ENCODE measurements around the gene CAMTA1.

Gene CAMTA1

GRCh38 chr1:7013833-7014639 lies 228.8 kb downstream of the CAMTA1 start:
- DNase-seq = no peak

DNA sequence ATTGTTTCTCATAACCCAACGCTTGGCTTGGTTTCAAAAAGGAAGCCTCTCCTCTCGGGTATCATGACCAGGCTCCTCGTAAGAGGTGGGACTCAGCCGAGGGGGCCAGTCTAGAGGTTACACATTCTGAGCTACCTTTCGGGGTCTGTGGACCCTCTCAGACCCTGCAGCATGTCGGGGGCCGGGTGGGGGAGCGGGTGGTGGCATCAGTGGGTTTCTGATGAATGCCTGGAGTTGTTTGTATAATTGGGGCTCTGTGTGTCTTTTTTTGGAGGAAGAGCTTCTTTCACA lies 229.3 kb downstream of the CAMTA1 start:
- DNase-seq = no peak

DNA sequence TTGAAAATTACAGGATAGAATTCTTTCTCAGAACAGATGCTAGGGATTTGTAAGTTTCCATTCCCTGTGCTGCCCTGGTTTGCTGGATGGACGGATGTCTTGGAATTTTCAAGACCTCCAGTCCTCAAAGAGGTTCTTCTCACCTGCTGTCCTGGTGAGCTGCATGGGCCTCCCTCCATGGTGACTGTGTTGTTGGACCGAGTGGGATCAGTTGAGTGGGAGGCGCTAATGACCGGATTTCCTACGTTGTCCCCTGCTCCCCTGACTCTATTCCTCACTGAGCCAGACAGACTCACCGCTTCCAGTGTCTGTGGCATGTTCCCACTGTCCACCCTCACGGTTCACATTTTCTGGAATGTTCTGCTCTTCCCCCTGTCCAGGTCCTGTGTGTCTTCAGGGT lies 229.8 kb downstream of the CAMTA1 start:
- DNase-seq = no peak

- no peak for DNase-seq
These were observed 233.1 kb downstream of the CAMTA1 start for GRCh38 chr1:7018351-7018750.

DNA sequence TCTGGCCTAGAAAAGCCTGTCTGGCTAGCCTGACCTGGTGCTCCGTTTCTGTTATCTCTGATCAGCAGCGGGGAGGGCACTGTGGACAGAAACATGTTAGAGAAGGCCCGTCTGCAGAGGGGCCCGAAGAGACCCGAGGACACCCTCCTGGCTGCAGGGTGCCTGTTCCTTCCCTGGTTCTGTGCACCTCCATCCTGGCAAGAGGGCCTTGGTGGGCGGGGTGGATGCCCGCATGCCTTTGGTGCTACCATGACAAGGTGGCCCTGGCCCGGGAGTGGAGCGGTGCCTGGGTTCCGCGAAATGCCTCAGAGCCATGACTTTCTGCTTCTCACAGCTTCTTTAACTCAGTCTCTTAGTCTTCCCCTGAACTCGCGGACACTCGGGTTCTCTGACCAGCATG lies 233.6 kb downstream of the CAMTA1 start:
- no peak for DNase-seq

GRCh38 chr1:7019510-7019909 lies 234.3 kb downstream of the CAMTA1 start:
- no peak for DNase-seq

- no peak for DNase-seq
These were observed 236.8 kb downstream of the CAMTA1 start for GRCh38 chr1:7022058-7022457.

GRCh38 chr1:7025013-7025412 lies 239.8 kb downstream of the CAMTA1 start:
- no peak for DNase-seq

DNA sequence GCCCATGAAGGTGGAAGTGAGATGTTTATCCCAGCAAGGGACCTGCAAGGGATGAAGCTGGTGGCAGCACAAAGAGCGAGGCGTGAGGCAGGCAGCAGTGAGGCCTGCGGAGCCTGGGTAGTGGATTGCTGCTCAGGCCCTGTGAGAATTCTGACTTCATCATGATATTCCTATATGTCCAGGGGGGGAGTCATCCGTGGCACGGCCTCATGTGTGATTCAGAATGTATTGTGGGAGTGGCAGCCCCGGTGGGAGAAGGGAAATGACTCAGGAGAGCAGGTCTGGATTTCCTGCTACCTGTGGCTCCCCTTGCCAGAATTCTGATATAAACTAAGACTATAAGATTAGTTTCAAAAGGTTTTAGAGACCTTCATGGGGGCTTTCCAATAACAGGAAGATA lies 240.9 kb downstream of the CAMTA1 start:
- no peak for DNase-seq

DNA sequence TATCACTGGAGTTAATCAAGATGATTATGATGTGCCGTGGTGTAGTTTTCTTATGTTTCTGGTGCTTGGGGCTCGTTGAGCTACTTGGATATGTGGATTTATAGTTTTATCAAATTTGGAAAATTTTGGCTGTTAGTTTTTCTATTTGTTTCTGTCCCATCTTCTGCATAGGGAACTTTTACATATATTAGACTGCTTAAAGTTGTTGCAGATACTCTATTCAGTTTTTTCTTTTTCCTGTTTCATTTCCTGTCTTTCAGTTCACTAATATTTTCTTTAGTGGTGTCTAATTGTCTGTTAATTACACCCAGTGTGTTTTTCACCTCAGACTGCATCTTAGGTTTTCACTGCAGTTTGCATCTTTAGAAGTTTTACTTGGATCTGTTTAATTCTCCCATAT lies 247.7 kb downstream of the CAMTA1 start:
- no peak for DNase-seq

DNA sequence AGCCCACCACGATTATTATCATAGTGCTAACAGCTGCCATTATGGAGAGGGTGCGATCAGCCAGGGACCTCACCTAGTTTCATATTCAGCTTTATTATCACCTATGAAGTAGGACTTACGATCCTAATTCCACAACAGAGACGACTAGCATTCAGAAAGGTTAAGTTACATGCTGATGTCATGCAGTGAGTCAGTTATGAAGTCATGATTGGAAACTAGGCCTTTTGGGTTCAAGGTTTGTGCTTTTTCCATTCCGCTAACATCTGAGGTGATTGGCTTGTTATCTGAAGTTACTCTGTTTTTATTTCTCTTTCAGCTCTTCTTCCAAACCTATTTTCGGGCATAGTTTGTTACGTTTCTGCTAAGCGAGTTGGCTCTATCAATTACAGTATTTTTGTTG lies 251.1 kb downstream of the CAMTA1 start:
- peak; percentile 21 for DNase-seq

- no peak for DNase-seq
These were observed 254.5 kb downstream of the CAMTA1 start for GRCh38 chr1:7039590-7040220.

- no peak for DNase-seq
These were observed 255.9 kb downstream of the CAMTA1 start for GRCh38 chr1:7040969-7041695.

DNA sequence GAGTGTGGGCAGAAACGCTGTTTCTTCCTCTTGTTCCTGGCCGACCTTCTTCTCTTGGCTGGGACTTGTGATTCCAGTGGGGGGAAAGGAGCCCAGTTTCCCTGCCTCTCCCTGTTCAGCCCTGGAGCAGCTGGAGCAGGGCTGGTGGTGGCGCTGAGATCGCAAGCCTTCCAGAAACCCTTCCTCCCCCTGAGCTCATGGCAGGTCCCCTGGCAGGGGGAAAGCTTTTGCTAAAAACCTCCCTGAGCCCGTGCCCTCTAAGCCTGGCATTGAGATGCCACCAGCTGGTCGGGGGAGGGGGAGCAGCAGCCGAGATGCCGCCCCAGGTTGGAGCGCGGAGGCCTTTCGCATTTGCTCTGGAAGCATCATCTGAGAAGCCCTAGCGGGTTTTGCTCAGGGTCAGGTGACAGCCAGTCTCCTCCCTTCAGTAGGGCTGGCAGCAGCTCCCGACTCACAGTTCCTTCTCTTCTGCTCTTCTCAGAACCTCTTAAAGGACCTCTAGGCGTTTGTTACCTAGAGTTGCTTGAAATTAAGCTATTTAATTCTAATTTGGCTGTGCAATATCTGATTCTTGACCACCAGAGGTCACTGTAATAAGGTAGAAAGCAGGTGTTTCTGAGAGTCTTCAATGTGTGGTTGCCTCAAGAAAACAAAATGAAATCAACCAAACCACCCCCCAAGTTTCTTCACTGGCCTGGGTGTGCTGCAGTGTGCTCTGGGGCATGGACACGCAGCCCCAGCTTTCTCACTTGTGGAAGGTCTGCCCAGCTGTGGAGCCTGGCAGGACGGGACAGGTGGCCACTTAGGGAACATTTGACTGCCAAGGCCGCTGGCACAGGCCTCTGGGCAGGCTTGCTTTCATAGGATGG lies 257.3 kb downstream of the CAMTA1 start:
- peak; percentile 3 for DNase-seq

DNA sequence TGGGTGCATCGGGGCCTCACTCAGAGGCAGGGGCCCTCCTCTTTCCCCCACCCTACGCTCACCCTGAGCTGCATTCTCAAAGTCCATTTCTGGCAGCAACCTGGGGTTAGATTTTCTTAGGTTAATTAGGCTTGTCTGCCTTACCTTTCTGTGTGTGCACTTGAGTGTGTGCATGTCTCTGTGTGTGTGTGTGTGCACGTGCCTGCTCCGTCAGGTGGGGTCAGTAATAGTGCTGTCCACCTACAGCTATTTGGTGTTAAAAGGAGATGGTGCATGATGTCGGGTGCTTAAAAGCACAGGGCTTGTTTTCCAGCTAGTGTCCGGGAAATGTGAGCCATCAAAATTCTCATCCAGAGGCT lies 257.9 kb downstream of the CAMTA1 start:
- DNase-seq = no peak

- no peak for DNase-seq
These were observed 258.7 kb downstream of the CAMTA1 start for GRCh38 chr1:7043719-7044535.

DNA sequence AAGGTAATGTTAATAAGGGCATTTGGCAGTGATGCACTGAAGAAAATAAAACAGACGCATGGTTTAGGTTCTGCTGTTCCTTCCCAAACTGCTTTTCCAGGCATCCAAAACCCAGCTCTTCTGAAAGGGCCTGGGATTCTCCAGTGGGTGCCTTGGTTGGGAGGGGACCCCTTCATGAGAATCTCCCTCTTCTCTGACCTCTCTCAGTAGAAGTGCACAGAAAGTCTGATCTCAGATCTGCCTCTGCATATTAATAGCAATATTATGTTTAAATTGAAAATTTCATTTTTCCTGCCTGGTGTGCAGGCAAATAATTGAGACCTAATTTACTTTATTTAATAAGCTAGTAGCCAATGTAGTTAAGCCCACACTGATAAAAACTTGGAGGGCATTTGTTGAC lies 260.6 kb downstream of the CAMTA1 start:
- DNase-seq = no peak

- DNase-seq = no peak
These were observed 261.1 kb downstream of the CAMTA1 start for GRCh38 chr1:7046314-7046713.

- no peak for DNase-seq
These were observed 261.6 kb downstream of the CAMTA1 start for GRCh38 chr1:7046891-7047290.

DNA sequence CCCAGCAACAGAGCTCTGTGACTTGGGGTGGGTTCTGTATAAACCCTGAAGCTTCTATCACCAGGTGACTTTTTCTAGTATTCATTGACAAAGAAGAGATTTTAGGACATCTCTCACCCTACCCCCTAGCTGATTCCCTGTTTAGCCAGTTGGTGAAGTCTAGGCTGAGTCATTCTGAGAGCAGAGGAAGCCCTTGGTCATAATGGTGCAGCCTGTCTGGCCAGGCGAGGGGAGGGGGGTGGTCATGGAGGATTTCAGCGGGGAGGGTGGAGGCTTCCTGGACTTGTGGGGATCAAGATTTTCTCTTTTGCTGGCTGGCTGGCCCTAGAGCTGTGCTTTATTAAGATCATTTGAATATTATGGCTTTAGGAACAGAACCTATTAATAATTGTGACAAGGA lies 262.6 kb downstream of the CAMTA1 start:
- no peak for DNase-seq

GRCh38 chr1:7048395-7048794 lies 263.1 kb downstream of the CAMTA1 start:
- DNase-seq = no peak

DNA sequence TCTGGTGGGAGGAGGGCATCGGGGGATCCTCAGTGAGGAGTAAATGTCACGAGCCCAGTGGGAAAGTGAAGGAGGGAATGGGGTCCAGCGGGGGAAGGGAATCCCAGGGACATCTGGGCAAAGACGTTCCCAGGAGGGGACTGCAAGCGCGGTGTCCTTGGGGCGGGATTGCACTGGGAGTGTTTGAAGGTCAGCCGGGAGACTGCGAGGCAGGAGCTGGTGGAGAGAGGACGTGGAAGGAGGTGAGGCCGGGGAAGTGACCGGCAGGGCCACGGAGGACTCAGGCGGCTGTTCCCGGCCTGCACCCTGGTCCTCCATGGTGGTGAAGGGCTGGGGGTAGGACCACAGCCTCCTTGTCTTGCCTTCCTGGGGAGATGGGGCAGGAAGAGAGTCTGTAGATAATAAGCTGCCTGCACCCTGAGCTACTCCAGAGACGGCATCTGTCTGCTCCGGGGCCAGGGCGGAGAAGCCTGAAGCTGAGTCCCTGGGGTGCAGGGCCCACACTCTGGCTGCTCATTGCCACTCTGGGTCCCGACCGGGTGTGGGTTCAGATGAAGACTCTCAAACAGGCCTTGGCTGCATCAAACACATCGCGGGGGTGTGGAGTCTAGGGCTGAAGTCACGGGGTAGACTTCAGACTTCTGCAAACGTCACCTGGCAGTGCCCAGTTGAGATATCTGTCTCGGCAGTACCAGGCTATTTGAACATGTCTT lies 264.8 kb downstream of the CAMTA1 start:
- DNase-seq = no peak

Measured in NCI-H2227 treated with DMSO at 0.1 percent for 48 hours (cell line).